ENCODE results near the gene GPR55.
A peak's percentile ranks its signal among the peaks of the same experiment; 100 is the strongest.

GRCh38 chr2:230974096-230974913 is 49.3 kb upstream of the GPR55 start:
- TF ChIP-seq CTCF (conservative IDR thresholded peaks at IDR 0.05; ENCODE audit: low read depth, low read length) = no peak
- TF ChIP-seq SMC3 (IDR thresholded peaks at IDR 0.05; ENCODE audit: low read depth, low read length) = no peak
- no peak for TF ChIP-seq ELK1 (IDR thresholded peaks at IDR 0.05; ENCODE audit: borderline replicate concordance, low read depth, low read length)
- TF ChIP-seq POLR2A (IDR thresholded peaks at IDR 0.05; ENCODE audit: low read depth, low read length) = no peak
- TF ChIP-seq USF2 (IDR thresholded peaks at IDR 0.05; ENCODE audit: low read depth, low read length) = no peak
- peak; percentile 35; the same call in 1 of the 2 replicates for TF ChIP-seq MAZ (IDR thresholded peaks at IDR 0.05; ENCODE audit: borderline replicate concordance, low read depth, low read length)
- no peak for TF ChIP-seq RCOR1 (IDR thresholded peaks at IDR 0.05; ENCODE audit: insufficient replicate concordance, low read length)
- TF ChIP-seq MXI1 (IDR thresholded peaks at IDR 0.05; ENCODE audit: borderline replicate concordance, low read depth, low read length) = no peak
- no peak for TF ChIP-seq RFX5 (IDR thresholded peaks at IDR 0.05; ENCODE audit: low read depth, low read length)
- no peak for TF ChIP-seq CEBPB (IDR thresholded peaks at IDR 0.05; ENCODE audit: low read depth, low read length)
- TF ChIP-seq BHLHE40 (IDR thresholded peaks at IDR 0.05; ENCODE audit: low read depth, low read length) = no peak

Data from IMR-90 (cell line).